Astrocyte (in vitro differentiated cells and primary cell): ENCODE measurements around the gene ZNF37A.

Experiments used
- EZH2 ChIP-seq: IDR thresholded peaks from 2 replicates; pipeline ENCODE4 v1.6.1; 2012; ENCODE audit warnings: mild to moderate bottlenecking, low read length, inconsistent platforms; ENCODE audit not compliant: insufficient read depth
- TF ChIP-seq, protein P1 (sequence below): IDR thresholded peaks from 2 replicates; pipeline ENCODE4 v1.5.1; 2011; ENCODE audit warnings: low read depth, mild to moderate bottlenecking, inconsistent platforms, low read length, moderate library complexity; ENCODE audit not compliant: insufficient read depth

GRCh38 chr10:38156416-38157269 lies 62.5 kb downstream of the ZNF37A start:
- TF ChIP-seq, protein P1, sequence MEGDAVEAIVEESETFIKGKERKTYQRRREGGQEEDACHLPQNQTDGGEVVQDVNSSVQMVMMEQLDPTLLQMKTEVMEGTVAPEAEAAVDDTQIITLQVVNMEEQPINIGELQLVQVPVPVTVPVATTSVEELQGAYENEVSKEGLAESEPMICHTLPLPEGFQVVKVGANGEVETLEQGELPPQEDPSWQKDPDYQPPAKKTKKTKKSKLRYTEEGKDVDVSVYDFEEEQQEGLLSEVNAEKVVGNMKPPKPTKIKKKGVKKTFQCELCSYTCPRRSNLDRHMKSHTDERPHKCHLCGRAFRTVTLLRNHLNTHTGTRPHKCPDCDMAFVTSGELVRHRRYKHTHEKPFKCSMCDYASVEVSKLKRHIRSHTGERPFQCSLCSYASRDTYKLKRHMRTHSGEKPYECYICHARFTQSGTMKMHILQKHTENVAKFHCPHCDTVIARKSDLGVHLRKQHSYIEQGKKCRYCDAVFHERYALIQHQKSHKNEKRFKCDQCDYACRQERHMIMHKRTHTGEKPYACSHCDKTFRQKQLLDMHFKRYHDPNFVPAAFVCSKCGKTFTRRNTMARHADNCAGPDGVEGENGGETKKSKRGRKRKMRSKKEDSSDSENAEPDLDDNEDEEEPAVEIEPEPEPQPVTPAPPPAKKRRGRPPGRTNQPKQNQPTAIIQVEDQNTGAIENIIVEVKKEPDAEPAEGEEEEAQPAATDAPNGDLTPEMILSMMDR, result no peak
- no peak for TF ChIP-seq EZH2
